ENCODE results near the gene PNPLA3.

GRCh38 chr22:43951966-43952365 lies 28.4 kb downstream of the PNPLA3 start:
- TF ChIP-seq CTCF (IDR thresholded peaks at IDR 0.05) (no peak), POLR2A (IDR thresholded peaks at IDR 0.05) (no peak)

All from transverse colon (tissue), 3 donors.